Measurements from ENCODE around the gene KLHDC7B.
A peak's percentile ranks its signal among the peaks of the same experiment; 100 is the strongest.

KLHDC7B gene

DNA sequence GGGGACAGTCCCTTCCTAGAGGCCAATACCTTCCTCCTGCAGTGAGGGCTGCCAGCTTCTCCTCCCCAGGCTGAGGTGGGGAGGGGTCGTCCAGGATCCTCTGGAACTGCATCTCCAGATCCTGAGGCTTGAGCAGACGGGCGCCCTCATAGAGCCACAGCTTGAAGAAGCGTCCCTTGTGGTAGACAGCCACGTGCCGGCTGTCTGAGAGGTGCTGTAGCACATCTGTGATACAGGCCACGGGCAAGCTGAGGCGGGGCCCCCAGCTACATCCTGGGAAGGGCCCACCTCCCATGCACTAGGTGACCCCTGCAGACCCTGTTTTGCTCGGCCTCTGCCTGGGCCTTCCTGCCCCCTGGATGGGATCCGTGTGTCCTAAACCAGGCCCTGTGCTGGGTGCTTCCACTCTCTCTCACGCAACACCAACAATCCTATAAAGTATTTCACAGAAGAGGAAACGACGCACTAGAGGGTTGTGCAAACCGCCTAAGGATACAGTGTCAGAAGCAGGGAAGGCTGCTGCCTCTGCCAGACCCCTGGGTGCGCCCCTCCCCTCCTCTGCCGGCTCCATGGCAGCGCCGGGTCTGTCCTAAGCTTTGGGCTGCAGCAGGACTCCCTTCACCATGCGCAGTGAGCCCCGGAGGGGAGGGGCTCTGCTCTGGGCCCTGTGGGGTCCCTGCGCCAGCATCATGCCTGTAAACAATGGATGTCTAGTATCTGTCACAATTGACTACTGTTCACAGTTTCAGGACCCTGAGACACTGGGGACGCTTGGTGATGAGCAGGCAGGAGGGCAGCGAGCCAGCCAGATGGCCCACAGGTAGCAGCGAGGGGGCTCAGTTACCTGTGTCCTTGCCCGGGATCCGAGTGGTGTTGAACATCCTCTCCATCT is 28.0 kb downstream of the KLHDC7B start:
- DNase-seq (ENCODE audit: low spot score) = no peak

DNA sequence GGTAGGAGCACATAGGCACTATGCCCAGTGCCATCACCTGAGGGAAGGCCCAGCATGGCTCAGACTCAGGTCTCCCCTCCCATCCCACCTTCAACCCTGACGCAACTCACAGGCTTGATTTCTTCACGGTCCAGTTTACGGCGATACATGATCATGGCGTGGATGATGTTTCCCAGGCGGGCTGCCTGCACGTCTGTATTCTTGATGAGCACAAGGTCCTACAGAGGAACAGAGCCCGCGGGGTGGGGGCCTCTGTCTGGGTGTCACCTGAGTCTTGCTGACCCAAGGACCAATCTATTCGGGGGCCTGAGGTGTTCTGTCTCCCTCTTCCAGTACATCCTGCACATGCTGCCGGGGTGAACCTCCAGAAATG is 28.7 kb downstream of the KLHDC7B start:
- DNase-seq (ENCODE audit: low spot score) = no peak

DNA sequence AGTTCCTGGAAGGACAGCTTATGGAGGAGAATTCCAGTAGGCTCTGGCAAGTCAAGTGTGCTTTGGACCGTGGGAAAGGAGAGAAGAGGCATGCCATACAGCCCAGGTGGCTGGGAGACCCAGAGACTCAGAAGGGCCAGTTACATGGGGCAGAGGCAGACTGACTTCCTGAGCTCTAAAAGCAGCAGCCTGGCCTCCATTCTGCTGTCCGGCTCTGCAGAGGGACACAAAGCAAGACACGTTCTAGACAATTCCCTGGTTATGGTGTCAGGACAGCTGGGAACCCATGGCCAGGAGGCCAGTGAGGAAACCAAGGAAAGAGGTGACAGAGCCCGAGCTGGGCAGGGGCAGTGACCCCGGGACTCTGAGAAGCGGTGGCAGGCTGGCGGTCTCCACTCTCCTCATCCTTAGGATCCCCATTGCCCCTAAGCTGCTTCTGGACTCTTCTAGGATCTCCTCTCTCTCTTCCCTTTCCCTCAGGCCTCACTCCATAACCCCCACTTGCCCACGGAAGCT is 29.8 kb downstream of the KLHDC7B start:
- DNase-seq (ENCODE audit: low spot score) = no peak

DNA sequence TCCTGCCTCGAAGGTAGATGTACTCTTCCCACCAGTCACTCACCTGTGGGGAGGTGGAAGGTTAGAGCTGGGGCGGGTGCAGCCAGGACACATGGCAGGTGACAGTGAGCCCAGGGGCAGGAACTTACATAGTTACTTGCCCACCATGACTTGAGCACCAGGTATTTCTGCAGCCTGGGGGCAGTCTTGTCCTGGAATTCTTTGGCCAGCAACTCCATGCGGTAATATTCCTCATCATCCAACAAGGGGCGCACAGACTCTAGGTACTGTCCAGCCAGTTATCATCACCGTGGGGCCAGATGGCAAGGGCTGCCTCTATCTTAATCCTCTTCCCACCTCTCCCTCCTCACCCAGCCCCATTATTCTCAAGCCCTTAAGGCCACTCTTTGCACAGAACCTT is 30.4 kb downstream of the KLHDC7B start:
- DNase-seq (ENCODE audit: low spot score) = no peak

DNA sequence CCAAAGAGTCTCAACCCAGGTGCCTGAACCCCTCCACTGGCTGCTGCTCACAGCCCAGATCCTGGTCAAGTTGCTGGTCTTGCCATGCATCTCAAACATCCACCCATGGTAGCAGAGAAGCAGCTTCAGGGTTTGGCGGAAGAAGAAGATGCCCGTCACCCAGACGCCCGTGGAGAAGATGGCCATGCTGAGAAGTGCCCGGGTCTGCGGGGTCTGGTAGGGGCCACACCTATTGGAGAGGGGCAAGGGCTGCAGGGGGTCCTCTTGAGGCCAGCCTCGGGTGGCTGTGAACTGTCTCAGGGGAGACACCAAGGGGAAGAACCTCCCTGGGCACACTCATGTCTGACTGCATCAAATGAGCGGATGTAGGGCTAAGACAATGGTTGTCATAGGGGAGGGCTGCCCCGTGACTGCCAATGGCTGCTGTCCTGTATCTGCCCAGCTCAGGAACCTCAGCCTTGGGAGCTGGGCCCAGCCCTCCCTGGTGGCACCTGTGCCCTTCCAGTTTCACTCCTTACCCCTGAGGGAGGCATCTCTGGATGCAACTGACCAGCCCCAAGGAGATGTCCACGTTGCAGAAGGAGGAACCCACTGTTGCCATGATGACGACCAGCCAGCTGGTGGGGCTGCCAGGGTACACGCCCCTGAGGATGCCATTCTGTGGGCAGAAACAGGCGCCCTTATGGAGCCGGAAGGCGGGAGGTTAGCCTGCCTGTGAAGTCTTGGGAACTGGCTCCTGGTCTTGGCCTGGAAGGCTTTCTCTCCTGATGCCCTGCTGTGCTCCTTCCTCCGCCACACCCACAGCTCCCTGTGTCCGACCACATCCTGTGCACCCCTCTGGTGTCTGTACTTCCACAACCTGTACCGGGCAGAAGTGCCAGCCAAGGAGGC is 31.4 kb downstream of the KLHDC7B start:
- no peak for DNase-seq (ENCODE audit: low spot score)

DNA sequence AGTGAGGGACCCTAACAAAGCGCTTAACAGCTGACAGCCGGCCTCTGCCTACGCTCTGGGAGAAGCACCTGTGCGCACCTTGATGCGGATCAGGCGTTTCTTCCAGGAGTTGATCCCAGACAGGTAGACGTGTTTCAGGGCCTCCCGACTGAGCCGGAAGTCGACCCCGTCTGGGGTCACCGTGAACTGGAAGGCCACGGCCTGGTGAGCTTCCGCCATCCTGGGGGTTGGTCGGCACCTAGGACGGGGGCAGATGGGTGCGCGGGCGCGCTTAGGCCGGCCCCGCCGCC is 31.9 kb downstream of the KLHDC7B start:
- no peak for DNase-seq (ENCODE audit: low spot score)

DNA sequence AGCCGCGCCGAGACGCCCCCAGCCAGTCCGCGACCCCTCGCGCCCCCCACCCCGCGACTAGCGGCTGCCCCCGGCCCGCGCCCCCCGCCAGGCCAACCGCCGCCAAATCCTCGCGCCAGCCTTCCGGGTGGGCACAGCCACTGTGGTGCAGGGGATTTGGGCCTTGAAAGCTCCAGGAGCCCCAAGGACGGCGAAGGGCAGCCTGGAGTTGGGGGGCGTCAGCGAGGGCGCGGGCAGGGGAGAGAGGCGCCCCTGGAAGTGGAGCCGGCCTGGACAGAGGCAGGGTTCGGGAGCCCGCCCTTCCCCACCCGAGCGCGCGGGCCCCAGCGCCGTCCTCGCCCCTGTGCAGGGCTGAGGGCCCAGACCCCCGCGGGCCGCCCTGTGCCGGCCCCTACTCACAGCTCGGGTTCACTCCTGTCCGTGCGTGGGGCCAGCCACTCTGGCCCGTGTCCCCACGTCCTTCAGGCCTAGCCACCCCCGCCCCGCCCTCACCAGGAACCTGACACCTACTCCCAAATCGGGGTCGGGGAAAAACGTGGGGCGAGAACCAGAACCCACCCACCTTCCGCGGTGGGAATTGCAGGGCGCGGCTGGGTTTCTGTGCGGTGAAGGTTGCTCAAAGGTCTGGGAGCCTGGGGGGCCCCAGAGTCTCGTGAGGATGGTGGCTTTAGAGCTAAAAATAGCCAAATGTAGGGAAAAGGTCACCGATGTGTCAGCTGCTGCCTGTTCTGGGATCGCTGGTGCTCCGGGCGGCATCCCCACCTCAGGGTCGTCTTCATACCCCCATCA is 32.5 kb downstream of the KLHDC7B start, which contains the start of gene CPT1B:
CPT1B (minus strand) TSS at position 441 of the 789 bp plus-strand sequence. CDS start 512 bp downstream, outside the sequence.
- no peak for DNase-seq (ENCODE audit: low spot score)

DNA sequence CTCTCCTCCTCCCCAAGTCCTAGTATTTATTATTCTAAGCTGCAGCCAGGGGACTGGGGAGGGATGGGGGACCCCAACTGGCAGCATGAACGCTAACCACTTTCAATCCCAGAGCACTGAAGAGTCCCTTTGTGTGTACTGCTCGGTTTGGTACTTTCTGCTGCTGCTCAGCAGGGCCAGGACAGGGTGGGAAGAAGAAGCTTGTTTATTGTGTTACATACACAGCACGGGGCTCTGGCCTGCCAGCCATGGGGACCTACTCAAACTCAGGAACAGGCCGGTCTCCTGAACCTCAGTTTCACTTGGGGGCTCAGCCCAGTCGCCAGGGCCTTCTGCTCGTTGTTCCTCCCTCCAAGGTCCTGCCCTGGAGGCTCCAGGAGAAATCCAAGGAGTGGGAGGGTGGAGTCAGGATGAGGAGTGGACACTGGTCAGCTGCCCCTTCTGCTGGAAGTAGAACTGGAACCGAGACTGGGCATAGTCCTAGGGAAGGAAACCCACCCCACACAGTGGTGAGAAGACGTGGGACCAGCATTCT is 33.1 kb downstream of the KLHDC7B start:
- DNase-seq (ENCODE audit: low spot score) = no peak

DNA sequence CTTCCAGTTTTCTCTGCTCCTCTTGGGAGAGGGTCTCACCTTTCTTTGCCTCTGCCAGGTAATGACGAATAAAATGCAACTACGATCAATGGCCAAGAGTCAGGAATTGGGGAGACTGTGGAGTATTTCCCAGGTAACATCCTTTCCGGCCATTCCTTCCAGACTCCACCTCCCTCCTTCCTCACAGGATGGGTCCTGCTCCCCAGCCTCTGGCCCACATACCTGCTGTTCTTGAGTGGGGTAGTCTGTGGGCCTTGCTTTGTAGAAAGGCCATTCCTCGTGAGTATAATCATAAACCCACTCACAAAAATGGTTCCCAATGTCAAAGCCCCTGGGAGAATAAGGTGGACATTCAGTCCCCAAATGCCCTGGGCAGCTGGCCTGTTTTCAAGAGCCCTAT is 34.1 kb downstream of the KLHDC7B start:
- no peak for DNase-seq (ENCODE audit: low spot score)

DNA sequence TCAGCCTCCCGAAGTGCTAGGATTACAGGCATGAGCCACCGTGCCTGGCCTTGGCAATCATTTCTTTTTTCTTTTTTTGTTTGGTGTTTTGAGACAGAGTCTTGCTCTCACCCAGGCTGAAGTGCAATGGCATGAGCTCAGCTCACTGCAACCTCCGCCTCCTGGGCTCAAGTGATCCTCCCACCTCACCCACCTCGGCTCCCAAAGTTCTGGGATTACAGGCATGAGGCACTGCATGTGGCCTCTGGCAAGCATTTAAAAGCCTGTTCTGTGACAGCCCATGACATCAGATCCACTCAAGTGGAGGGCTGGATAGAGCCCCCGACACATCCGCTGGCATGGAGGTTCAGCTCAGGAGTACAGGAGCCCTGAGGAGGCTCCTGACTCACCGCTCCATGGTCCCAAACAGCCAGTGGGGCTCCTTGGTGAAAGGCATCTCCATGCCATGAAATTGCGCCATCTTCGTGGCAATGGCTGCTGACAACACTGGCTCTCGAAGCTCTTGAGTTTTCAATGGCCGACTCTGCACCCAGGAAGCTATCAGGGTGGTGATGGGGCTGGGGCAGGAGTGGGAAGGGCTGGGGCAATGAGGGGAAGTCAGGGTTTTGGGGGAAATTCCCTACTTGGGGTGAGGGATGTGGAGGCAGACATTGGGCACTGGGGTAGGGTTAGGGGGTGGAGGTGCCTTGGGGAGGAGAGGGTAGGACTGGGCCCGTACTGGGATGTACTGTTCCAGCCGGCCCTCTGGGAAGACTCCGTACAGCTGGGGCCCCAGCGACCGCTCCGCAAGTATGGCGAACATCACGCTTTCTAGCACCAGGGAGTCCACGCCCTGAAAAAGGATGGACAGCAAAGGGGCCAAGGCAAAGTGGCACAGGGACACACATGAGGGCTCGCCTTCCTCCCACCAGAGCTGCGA is 35.6 kb downstream of the KLHDC7B start:
- DNase-seq (ENCODE audit: low spot score) = no peak

DNA sequence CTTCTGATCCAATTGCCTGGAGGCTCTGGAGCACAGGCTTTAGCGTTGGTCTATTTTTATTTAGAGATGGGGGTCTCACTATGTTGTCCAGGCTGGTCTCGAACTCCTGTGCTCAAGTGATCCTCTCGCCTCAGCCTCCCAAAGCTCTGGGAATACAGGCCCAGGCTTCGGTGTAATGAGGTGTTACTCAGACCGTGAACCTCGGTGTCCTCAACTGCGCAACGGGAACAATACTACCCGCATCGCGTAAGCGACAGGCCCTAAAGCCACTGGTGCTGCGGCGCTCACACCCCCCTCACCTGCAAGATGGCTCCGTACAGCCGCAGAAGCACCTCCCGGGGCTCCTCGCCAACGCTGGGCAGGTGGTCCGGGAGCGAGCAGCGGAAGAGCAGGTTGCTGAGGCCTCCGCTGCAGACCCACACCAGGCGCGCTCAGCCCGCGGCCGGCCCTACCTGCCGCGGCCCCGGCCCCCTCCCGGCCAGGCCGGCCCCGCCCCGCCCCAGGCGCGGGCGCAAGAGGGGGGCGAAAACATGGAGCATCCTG is 36.3 kb downstream of the KLHDC7B start:
- DNase-seq (ENCODE audit: low spot score) = peak; percentile 31

DNA sequence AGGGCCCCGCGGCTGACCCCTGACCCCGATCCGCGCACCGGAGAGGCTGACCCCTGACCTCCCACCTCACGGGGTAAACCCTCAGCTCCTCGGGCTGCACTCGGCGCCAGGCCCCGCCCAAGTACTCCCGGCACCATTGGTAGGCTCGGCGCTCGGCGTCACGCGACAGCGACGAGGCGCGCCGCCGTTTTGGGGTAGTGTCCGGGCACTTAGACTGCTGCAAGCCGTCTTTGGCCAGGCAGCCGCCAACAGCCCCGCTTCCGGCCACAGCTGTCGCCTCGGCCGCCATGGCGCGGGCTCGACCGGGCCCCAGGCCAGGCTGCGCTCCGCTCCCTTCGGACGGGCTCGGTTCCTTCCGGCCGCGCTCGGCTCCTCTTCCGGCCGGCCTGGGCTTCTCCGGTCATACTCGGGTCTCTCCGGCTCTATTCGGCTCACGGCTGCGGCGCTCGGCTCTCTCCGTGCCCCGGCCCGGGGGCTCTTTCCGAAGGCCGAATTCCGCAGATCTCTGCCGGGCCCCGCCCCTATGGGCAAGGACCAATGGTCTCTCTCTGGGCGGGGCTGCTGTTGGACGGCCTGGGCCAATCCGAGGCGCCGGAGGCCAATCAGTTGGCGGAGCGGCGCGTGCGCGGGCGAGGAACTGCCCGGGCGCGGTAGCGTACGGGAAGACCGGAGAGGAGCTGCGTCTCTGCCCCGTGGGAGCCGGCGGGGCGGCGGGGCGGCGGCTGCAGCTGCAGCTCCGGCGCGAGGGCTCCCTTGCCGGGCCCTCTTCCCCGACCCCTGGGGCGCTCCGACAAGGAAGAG is 37.0 kb downstream of the KLHDC7B start, which contains the start of gene CHKB:
CHKB (minus strand) TSS at position 357 of the 801 bp plus-strand sequence; CDS start at position 289, 68 bp downstream.
- DNase-seq (ENCODE audit: low spot score) = peak; percentile 98

DNA sequence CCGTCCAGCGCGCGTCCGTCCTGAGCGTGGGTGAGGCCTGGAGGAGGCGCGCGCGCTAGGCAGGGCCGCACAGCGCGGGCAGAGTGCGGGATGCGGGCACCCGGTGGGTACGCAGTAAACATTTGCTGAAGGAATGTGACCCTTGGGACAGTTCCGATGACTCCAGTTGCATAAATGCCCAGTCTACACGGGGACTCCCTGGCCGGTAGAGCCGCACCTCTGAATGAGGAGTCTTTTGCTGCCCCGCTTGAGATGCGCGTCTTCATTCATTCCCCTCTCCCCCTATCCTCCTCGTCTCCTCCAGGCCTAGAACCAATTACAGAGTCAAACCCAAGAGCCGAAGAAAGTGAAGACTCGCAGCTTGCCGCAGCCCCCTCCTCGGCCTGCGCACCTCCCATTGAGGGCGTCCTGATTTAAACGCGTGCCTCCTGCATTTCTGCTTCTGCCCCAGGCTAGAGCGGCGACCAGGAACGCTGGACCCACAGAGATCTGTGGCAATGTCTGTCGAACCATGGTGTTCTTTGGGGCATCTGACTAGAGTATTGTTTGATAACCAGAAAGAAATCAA is 37.7 kb downstream of the KLHDC7B start:
- no peak for DNase-seq (ENCODE audit: low spot score)

DNA sequence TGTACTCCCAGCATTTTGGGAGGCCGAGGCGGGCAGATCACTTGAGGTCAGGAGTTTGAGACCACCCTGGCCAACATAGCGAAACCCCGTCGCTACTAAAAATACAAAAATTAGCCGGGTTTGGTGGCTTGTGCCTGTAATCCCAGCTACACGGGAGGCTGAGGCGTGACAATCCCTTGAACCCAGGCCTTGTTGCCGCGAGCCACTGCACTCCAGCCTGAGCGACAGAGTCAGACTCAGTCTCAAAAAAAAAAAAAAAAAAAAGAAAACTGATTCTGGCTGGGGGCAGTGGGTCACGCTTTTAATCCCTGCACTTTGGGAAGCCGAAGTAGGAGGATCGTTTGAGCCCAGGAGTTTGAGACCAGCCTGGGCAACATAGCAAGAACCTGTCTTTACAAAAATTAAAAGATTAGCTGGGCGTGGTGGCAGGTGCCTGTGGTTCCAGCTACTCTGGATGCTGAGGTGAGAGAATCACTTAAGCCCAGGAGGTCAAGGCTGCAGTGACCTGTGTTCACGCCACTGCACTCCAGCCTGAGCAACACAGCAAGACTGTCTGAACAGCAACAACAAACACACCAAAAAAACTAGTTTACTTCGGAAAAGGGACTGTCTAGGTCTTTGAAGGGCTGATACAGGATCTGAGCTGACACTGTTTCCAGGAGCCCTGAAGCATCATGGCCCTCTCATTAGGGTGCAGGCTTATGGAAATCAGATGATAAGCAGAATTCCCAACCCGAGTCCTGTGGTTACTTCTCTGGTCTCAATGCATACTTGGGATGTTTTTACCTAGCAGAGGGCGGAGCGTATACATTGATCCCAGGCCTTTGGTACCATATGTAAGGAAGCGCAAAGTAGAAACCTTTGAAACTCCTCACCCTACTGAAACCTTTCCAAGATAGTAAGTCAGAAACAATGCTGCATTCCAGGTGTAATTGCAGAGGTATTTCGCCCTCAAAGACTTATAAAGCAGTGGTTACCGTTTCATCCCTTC is 38.7 kb downstream of the KLHDC7B start:
- DNase-seq (ENCODE audit: low spot score) = no peak

DNA sequence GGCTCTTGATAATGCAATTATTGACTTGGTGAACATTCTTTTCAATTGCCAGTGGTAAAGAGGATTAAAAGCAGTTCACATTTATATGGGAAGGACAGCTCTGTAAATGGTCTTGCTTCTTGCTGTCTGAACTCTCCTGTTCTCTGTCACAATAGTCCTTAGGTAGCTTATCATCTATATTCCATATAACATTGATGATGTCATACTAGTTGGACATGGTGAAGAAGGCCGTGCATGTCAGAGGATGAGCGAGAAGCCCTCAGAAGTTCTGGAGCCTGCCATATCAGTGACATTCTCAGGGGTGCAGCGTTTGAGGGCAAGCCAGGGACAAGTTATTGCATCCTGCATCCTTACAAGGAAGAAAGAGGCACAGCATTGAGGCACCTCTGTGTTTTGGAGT is 39.5 kb downstream of the KLHDC7B start:
- DNase-seq (ENCODE audit: low spot score) = no peak

DNA sequence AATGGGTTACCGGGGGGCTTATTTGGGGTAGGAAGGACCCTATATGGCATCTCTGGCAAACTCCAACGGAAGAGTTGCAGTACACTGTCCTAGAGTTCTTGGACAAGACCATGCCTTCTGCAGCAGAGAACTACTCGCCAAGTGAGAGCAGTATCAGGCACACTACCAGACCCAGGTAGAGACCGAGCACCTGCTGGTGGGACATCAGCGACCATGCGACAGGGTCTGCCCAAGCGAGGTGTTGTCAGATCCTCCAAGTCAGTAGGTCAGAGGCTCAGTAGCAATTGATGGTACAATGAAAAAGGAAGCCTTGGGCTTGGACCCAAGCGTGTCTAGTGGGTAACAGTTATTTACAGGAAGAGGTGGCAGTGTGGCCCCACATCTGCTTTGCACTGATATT is 40.1 kb downstream of the KLHDC7B start:
- DNase-seq (ENCODE audit: low spot score) = no peak

DNA sequence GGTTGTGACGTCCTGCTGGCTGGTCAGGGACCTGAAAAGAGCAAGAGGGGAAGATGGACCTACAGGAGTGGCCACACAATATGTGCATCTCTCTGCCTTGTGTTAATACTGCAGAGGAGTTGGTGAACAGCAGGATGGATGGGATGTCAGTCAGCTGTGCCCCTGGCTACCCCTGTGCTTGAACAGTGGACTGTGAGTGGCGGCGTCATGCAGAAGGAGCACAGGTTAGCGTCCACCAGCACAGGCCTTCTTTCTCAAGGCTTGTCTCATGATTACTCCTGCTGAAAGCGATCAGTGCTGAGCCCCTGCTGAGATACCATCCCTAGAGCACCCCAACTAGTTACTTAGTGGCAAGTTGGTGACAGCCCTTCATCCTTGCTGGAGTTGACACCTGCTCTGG is 40.7 kb downstream of the KLHDC7B start:
- DNase-seq (ENCODE audit: low spot score) = no peak

DNA sequence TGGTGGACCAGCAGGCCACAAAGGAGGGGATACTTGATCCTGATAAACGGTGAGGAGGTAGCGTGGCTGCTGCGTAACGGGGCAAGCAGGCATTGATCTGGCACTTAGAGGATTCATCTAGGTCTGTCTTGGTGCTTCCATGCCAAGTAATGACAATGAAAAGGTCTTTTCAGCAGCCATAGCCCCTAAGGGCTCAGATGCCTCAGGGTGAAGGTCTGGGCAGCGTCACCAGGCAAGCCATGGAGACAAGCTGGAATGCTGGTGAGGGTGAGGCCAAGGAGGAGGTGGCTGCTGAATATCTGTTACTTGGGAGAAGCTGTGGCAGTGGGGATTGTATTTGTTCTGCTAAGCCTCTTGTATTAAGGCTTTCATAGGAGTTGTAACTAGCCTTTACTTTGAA is 41.7 kb downstream of the KLHDC7B start:
- DNase-seq (ENCODE audit: low spot score) = no peak

Data from NAMALWA (cell line).